Measurements from ENCODE around the gene CNTNAP2. TPM values are rescaled to one million over a fixed set of nuclear protein-coding genes. Genes with fewer than 3 reads are reported as not detected.

Gene CNTNAP2
- total and polyA plus RNA-seq, 4 donors, result 0.14 to 2.3 (median 1.1) TPM

GRCh38 chr7:146172112-146172511 is 55.5 kb downstream of the CNTNAP2 start:
- Histone ChIP-seq H3K4me1 (ENCODE audit: control insufficient read depth in 4 of 4, insufficient read depth in 4 of 4, low read length in 3 of 4) (no peaks in the 10 kb centered on the region), H3K9ac (ENCODE audit: low read depth in 1 of 2, low read length in 2 of 2) (no peak overlapping the region), H3K36me3 (ENCODE audit: control insufficient read depth in 4 of 4, insufficient read depth in 3 of 4, low read depth in 1 of 4, low read length in 3 of 4) (no peaks in the 10 kb centered on the region), H3K4me3 (ENCODE audit: low read depth in 1 of 3, low read length in 3 of 3) (no peak overlapping the region), H3K27ac (ENCODE audit: low read depth in 1 of 2, low read length in 2 of 2) (no peak overlapping the region), H3K27me3 (ENCODE audit: control insufficient read depth in 4 of 4, insufficient read depth in 4 of 4, low read length in 3 of 4) (no peaks in the 10 kb centered on the region), H3K9me3 (ENCODE audit: control insufficient read depth in 4 of 4, low read length in 3 of 4) (no peaks in the 10 kb centered on the region)
- TF ChIP-seq HNF4G (IDR thresholded peaks at IDR 0.05) (no peak), CTCF (IDR thresholded peaks at IDR 0.05; ENCODE audit: low read depth, low read length, missing input control) (no peak), HNF4A (conservative IDR thresholded peaks at IDR 0.05) (no peak), MAX (IDR thresholded peaks at IDR 0.05) (no peak)
- WGBS, result 72% methylated on average over 2 of the region's 2 CpGs
- DNase-seq (ENCODE audit: low spot score), result no peak

GRCh38 chr7:146175716-146176115 is 59.1 kb downstream of the CNTNAP2 start:
- 76% methylated on average over 2 of the region's 2 CpGs for WGBS
- no peaks in the 10 kb centered on the region for H3K36me3 ChIP-seq (ENCODE audit: control insufficient read depth in 4 of 4, insufficient read depth in 3 of 4, low read depth in 1 of 4, low read length in 3 of 4)

GRCh38 chr7:146176860-146177259 is 60.3 kb downstream of the CNTNAP2 start:
- Histone ChIP-seq H3K27ac (ENCODE audit: low read depth in 1 of 2, low read length in 2 of 2) (no peak overlapping the region), H3K36me3 (ENCODE audit: control insufficient read depth in 4 of 4, insufficient read depth in 3 of 4, low read depth in 1 of 4, low read length in 3 of 4) (no peaks in the 10 kb centered on the region), H3K27me3 (ENCODE audit: control insufficient read depth in 4 of 4, insufficient read depth in 4 of 4, low read length in 3 of 4) (no peaks in the 10 kb centered on the region), H3K4me3 (ENCODE audit: low read depth in 1 of 3, low read length in 3 of 3) (no peak overlapping the region), H3K9ac (ENCODE audit: low read depth in 1 of 2, low read length in 2 of 2) (no peak overlapping the region), H3K9me3 (ENCODE audit: control insufficient read depth in 4 of 4, low read length in 3 of 4) (no peaks in the 10 kb centered on the region), H3K4me1 (ENCODE audit: control insufficient read depth in 4 of 4, insufficient read depth in 4 of 4, low read length in 3 of 4) (no peaks in the 10 kb centered on the region)
- TF ChIP-seq EGR1 (IDR thresholded peaks at IDR 0.05; ENCODE audit: low read depth in 2 of 2) (no peak), GABPA (IDR thresholded peaks at IDR 0.05 in 1 of 2, conservative IDR thresholded peaks at IDR 0.05 in 1 of 2) (no peak), HNF4G (IDR thresholded peaks at IDR 0.05) (no peak), HNF4A (conservative IDR thresholded peaks at IDR 0.05) (no peak), RAD21 (IDR thresholded peaks at IDR 0.05) (no peak), TAF1 (conservative IDR thresholded peaks at IDR 0.05) (no peak), SP1 (IDR thresholded peaks at IDR 0.05) (no peak), MAX (IDR thresholded peaks at IDR 0.05) (no peak)
- no peak for DNase-seq (ENCODE audit: low spot score)
- WGBS, result 67% methylated on average over 1 of the region's 1 CpG

More at GRCh38 chr7:146175716-146176115, 59.1 kb downstream of the CNTNAP2 start:
- DNase-seq (ENCODE audit: low spot score), result no peak
- Histone ChIP-seq H3K27ac (ENCODE audit: low read depth in 1 of 2, low read length in 2 of 2) (no peak overlapping the region), H3K9ac (ENCODE audit: low read depth in 1 of 2, low read length in 2 of 2) (no peak overlapping the region), H3K9me3 (ENCODE audit: control insufficient read depth in 4 of 4, low read length in 3 of 4) (no peaks in the 10 kb centered on the region), H3K4me3 (ENCODE audit: low read depth in 1 of 3, low read length in 3 of 3) (no peak overlapping the region), H3K4me1 (ENCODE audit: control insufficient read depth in 4 of 4, insufficient read depth in 4 of 4, low read length in 3 of 4) (no peaks in the 10 kb centered on the region), H3K27me3 (ENCODE audit: control insufficient read depth in 4 of 4, insufficient read depth in 4 of 4, low read length in 3 of 4) (no peaks in the 10 kb centered on the region)
- no peak for TF ChIP-seq JUND (IDR thresholded peaks at IDR 0.05)

- Histone ChIP-seq H3K9me3 (ENCODE audit: control insufficient read depth in 4 of 4, low read length in 3 of 4) (no peaks in the 10 kb centered on the region), H3K4me1 (ENCODE audit: control insufficient read depth in 4 of 4, insufficient read depth in 4 of 4, low read length in 3 of 4) (no peaks in the 10 kb centered on the region), H3K36me3 (ENCODE audit: control insufficient read depth in 4 of 4, insufficient read depth in 3 of 4, low read depth in 1 of 4, low read length in 3 of 4) (no peaks in the 10 kb centered on the region), H3K4me3 (ENCODE audit: low read depth in 1 of 3, low read length in 3 of 3) (no peak overlapping the region), H3K9ac (ENCODE audit: low read depth in 1 of 2, low read length in 2 of 2) (no peak overlapping the region), H3K27me3 (ENCODE audit: control insufficient read depth in 4 of 4, insufficient read depth in 4 of 4, low read length in 3 of 4) (no peaks in the 10 kb centered on the region), H3K27ac (ENCODE audit: low read depth in 1 of 2, low read length in 2 of 2) (no peak overlapping the region)
- 77% methylated on average over 2 of the region's 2 CpGs for WGBS
- DNase-seq (ENCODE audit: low spot score), result no peak
- TF ChIP-seq FOXA1 (IDR thresholded peaks at IDR 0.05) (no peak), TAF1 (conservative IDR thresholded peaks at IDR 0.05) (no peak), EGR1 (IDR thresholded peaks at IDR 0.05; ENCODE audit: low read depth in 2 of 2) (no peak), NR2F2 (IDR thresholded peaks at IDR 0.05) (no peak), GABPA (IDR thresholded peaks at IDR 0.05 in 1 of 2, conservative IDR thresholded peaks at IDR 0.05 in 1 of 2) (no peak), HNF4A (conservative IDR thresholded peaks at IDR 0.05) (no peak), HNF4G (IDR thresholded peaks at IDR 0.05) (no peak), RAD21 (IDR thresholded peaks at IDR 0.05) (no peak), YY1 (IDR thresholded peaks at IDR 0.05) (no peak), SP1 (IDR thresholded peaks at IDR 0.05) (no peak), CTCF (IDR thresholded peaks at IDR 0.05; ENCODE audit: low read depth, low read length, missing input control) (no peak), JUND (IDR thresholded peaks at IDR 0.05) (no peak), REST (IDR thresholded peaks at IDR 0.05) (no peak), FOXA2 (IDR thresholded peaks at IDR 0.05) (no peak)
Observed at GRCh38 chr7:146177301-146177700, 60.7 kb downstream of the CNTNAP2 start.
